A549 (cell line): ENCODE data around the gene NXN. TPM values are rescaled to one million over a fixed set of nuclear protein-coding genes. Genes with fewer than 3 reads are reported as not detected.
A peak's percentile ranks its signal among the peaks of the same experiment; 100 is the strongest.

Source experiments
- ATAC-seq, 2 experiments: fragments of 200-7000 bp in 1 of 2; fragments of >200 bp in 1 of 2; cut with Nextera tagmentation in 1 of 2; cut with Tn5 transposase in 1 of 2; 3 replicates each; pipeline versions ENCODE4 v1.8.0 to v1.9.1; 2018 to 2020; ENCODE audit warnings: mild to moderate bottlenecking in 1 of 2, moderate library complexity in 1 of 2
- CTCF ChIA-PET: fragments of 300-600 bp; sonication (Branson Sonifier 250); formaldehyde crosslinking; extraction: SDS; loops from one replicate; lab custom pipeline; 2021; ENCODE audit warnings: antibody characterized with exemption, inconsistent platforms; lab: Yijun Ruan, JAX
- POLR2A ChIA-PET: fragments of 350-600 bp; formaldehyde crosslinking; extraction: SDS; loops from one replicate; lab custom pipeline; 2021; ENCODE audit warnings: antibody characterized with exemption, inconsistent platforms; lab: Yijun Ruan, JAX
- DNase-seq, 2 experiments: peaks; one replicate each; pipeline versions ENCODE4 v3.0.0 to v3.0.0-alpha.2; 2011 to 2016; ENCODE audit warnings: low read depth in 1 of 2, low spot score in 1 of 2
- FAIRE-seq: peaks from 2 replicates; lab custom pipeline; 2011; peaks lifted over from hg19 to GRCh38; lab: Jason Lieb, UNC
- H3K27ac ChIP-seq, 2 experiments: fragments of >200 bp; sonication (Bioruptor Twin); formaldehyde crosslinking; 3 replicates each; pipeline ENCODE4 v1.5.1; 2016 to 2017
- H3K4me1 ChIP-seq: fragments of >200 bp; sonication (Bioruptor Twin); formaldehyde crosslinking; 3 replicates; pipeline ENCODE4 v1.6.1; 2016
- H3K4me2 ChIP-seq: fragments of >200 bp; sonication (Bioruptor Twin); formaldehyde crosslinking; 3 replicates; pipeline ENCODE4 v1.6.1; 2016
- H3K4me3 ChIP-seq: fragments of >200 bp; sonication (Bioruptor Twin); formaldehyde crosslinking; 3 replicates; pipeline ENCODE4 v1.5.1; 2016
- H3K9me3 ChIP-seq: fragments of >200 bp; sonication (Bioruptor Twin); formaldehyde crosslinking; 3 replicates; pipeline ENCODE4 v1.6.1; 2016
- CBX8 ChIP-seq: fragments of 200-600 bp; sonication (generic); IDR thresholded peaks from 2 replicates; pipeline ENCODE4 v1.6.1; 2016
- CEBPB ChIP-seq, 2 experiments: fragments of >200 bp in 1 of 2; sonication (Bioruptor Twin) in 1 of 2; formaldehyde crosslinking in 1 of 2; IDR thresholded peaks; 2 replicates each; pipeline ENCODE4 v1.6.1; 2012 to 2016
- CHD2 ChIP-seq: fragments of 150-350 bp; IDR thresholded peaks from 2 replicates; pipeline ENCODE4 v1.6.1; 2014; ENCODE audit warnings: low read length; ENCODE audit not compliant: partially characterized antibody
- CHD4 ChIP-seq: fragments of 200-600 bp; sonication (generic); IDR thresholded peaks from 2 replicates; pipeline ENCODE4 v1.6.1; 2016; ENCODE audit warnings: antibody characterized with exemption, mild to moderate bottlenecking, borderline replicate concordance
- EHF ChIP-seq: fragments of 250-450 bp; sonication (Bioruptor Pico); IDR thresholded peaks from 2 replicates; pipeline ENCODE4 v1.5.0; 2020; ENCODE audit warnings: mild to moderate bottlenecking
- EP300 ChIP-seq, 2 experiments: fragments of >200 bp; sonication (Bioruptor Twin); formaldehyde crosslinking; IDR thresholded peaks; 2 replicates in 1 of 2; 3 replicates in 1 of 2; pipeline ENCODE4 v1.6.1; 2016 to 2017
- ESRRA ChIP-seq: fragments of 150-350 bp; IDR thresholded peaks from 2 replicates; pipeline ENCODE4 v1.6.1; 2014; ENCODE audit warnings: mild to moderate bottlenecking, low read length, borderline replicate concordance
- FOSB ChIP-seq: fragments of 250-450 bp; sonication (Bioruptor Pico); IDR thresholded peaks from 2 replicates; pipeline ENCODE4 v1.5.0; 2020; ENCODE audit warnings: mild to moderate bottlenecking, moderate library complexity
- GATA3 ChIP-seq: IDR thresholded peaks from 2 replicates; pipeline ENCODE4 v1.6.1; 2012; ENCODE audit warnings: borderline replicate concordance
- HDAC2 ChIP-seq: fragments of 200-600 bp; sonication (generic); IDR thresholded peaks from 2 replicates; pipeline ENCODE4 v1.6.1; 2016
- HEYL ChIP-seq: fragments of 250-450 bp; sonication (Bioruptor Pico); IDR thresholded peaks from 2 replicates; pipeline ENCODE4 v1.8.0; 2021; ENCODE audit warnings: mild to moderate bottlenecking, moderate library complexity
- HOXA7 ChIP-seq: fragments of 250-450 bp; sonication (Bioruptor Pico); IDR thresholded peaks from 2 replicates; pipeline ENCODE4 v1.5.0; 2020; ENCODE audit warnings: mild to moderate bottlenecking, moderate library complexity
- HOXB13 ChIP-seq: fragments of 250-450 bp; sonication (Bioruptor Pico); IDR thresholded peaks from 2 replicates; pipeline ENCODE4 v1.5.0; 2020; ENCODE audit warnings: low read depth, mild to moderate bottlenecking, moderate library complexity
- JUN ChIP-seq, 2 experiments: fragments of >200 bp; sonication (Bioruptor Twin); formaldehyde crosslinking; IDR thresholded peaks; 2 replicates in 1 of 2; 3 replicates in 1 of 2; pipeline ENCODE4 v1.6.1; 2016 to 2017
- JUNB ChIP-seq: fragments of >200 bp; sonication (Bioruptor Twin); formaldehyde crosslinking; IDR thresholded peaks from 2 replicates; pipeline ENCODE4 v1.6.1; 2016
- KDM1A ChIP-seq: fragments of 200-600 bp; sonication (generic); IDR thresholded peaks from 2 replicates; pipeline ENCODE4 v1.6.1; 2016; ENCODE audit warnings: low read depth, mild to moderate bottlenecking
- MAFK ChIP-seq: fragments of 450-650 bp; IDR thresholded peaks from 2 replicates; pipeline ENCODE4 v1.6.1; 2014; ENCODE audit not compliant: partially characterized antibody
- MAZ ChIP-seq: fragments of 150-350 bp; IDR thresholded peaks from 2 replicates; pipeline ENCODE4 v1.6.1; 2014; ENCODE audit warnings: antibody characterized with exemption, low read depth, low read length, borderline replicate concordance
- MYC ChIP-seq: IDR thresholded peaks from 2 replicates; pipeline ENCODE4 v1.6.1; 2012; ENCODE audit warnings: mild to moderate bottlenecking, inconsistent platforms, low read length, improper control_type of control experiment, borderline replicate concordance
- NPAS2 ChIP-seq: fragments of 250-450 bp; sonication (Bioruptor Pico); IDR thresholded peaks from 2 replicates; pipeline ENCODE4 v1.8.0; 2022; ENCODE audit warnings: mild to moderate bottlenecking, moderate library complexity, borderline replicate concordance
- POLR2A ChIP-seq: IDR thresholded peaks from 2 replicates; pipeline ENCODE4 v1.6.1; 2012; ENCODE audit warnings: mild to moderate bottlenecking, low read length
- RCOR1 ChIP-seq: fragments of 150-350 bp; IDR thresholded peaks from 2 replicates; pipeline ENCODE4 v1.6.1; 2014; ENCODE audit warnings: antibody characterized with exemption, low read length, low read depth
- RFX5 ChIP-seq: fragments of 450-650 bp; IDR thresholded peaks from 2 replicates; pipeline ENCODE4 v1.7.1; 2014; ENCODE audit warnings: antibody characterized with exemption, mild to moderate bottlenecking, moderate library complexity
- SMC3 ChIP-seq: fragments of >200 bp; sonication (Bioruptor Twin); formaldehyde crosslinking; IDR thresholded peaks from 3 replicates; pipeline ENCODE4 v1.6.1; 2018; ENCODE audit warnings: inconsistent platforms
- ZC3H11A ChIP-seq: fragments of 450-650 bp; IDR thresholded peaks from 2 replicates; pipeline ENCODE4 v1.6.1; 2014; ENCODE audit warnings: antibody characterized with exemption, mild to moderate bottlenecking
- ZNF302 ChIP-seq: fragments of 250-450 bp; sonication (Bioruptor Pico); IDR thresholded peaks from 2 replicates; pipeline ENCODE4 v1.9.0; 2021; ENCODE audit warnings: inconsistent platforms, mild to moderate bottlenecking, moderate library complexity
- WGBS: methylation state at CpG from one replicate; pipeline ENCODE4 v1.1.6; 2017; ENCODE audit errors: missing lambda C conversion rate; 5-methylcytosine and 5-hydroxymethylcytosine counted together
- polyA plus RNA-seq, 4 experiments: library from polyadenylated mRNA; depleted of rRNA in 3 of 4; stranded (reverse); fragments of >200 nt; fragmentation: RNase III in 1 of 4; extraction: RNeasy Plus Mini Kit Qiagen cat#74134 plus additional on column Dnase treatment in 1 of 4; gene quantifications; 2 replicates in 3 of 4; 3 replicates in 1 of 4; pipeline ENCODE4 v1.2.3, GENCODE V29; 2011 to 2017
- TF ChIP-seq, protein P1 (sequence below): fragments of 450-650 bp; IDR thresholded peaks from 2 replicates; pipeline ENCODE4 v1.6.1; 2014; ENCODE audit warnings: antibody characterized with exemption
- TF ChIP-seq, protein P2 (sequence below): fragments of >200 bp; sonication (Bioruptor Twin); formaldehyde crosslinking; IDR thresholded peaks from 3 replicates; pipeline ENCODE4 v1.6.1; 2016
- TF ChIP-seq, protein P3 (sequence below): fragments of 200-600 bp; sonication (generic); IDR thresholded peaks from 2 replicates; pipeline ENCODE4 v1.6.1; 2016; ENCODE audit warnings: antibody characterized with exemption, mild to moderate bottlenecking, moderate library complexity
- TF ChIP-seq, protein P4 (sequence below): IDR thresholded peaks from 2 replicates; pipeline ENCODE4 v1.6.1; 2012; ENCODE audit warnings: low read depth, borderline replicate concordance
- TF ChIP-seq, protein P5 (sequence below): IDR thresholded peaks from 2 replicates; pipeline ENCODE4 v1.6.1; 2012
- TF ChIP-seq, protein P6 (sequence below): fragments of 250-450 bp; sonication (Bioruptor Pico); IDR thresholded peaks from 2 replicates; pipeline ENCODE4 v1.5.0; 2020; ENCODE audit warnings: low read depth, mild to moderate bottlenecking, moderate library complexity

NXN gene
- polyA plus RNA-seq, 2 of the 4 experiments (the other 2 are of a cell fraction): 24.6 to 31.1 TPM

DNA sequence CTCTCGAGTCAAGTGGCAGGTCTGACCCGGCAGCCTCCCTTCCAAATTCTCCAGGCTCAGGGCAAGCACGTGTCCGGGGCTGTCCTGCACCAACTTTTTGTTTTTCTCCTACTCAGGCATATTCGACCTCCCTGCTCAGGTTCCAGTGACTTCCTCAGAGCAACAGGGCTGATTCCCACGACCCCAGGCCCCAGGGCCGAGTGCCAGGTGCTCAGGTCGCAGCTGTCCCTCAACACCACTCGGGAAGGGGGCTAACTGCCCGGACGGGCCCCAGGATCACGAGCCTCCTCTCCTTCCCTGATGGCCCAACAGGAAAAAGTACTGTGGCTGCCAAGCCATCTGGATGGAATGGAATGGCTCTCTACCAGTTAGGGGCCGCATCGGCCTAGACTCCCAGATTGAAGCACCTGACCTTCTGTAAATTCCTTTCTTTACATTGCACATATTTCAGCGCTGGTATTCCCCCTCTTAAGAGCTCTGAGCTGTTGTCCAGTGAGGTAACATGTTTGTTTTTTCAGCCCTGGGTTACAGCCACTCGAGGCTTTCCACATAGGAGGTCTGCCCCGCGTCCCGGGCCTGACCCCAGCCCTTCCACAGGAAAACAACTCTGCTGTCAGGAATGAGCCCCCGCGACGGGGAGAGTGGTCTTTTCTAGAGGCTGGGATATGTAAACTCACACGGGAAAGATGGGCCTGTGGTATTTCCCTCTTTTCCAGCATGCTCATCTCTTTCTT is 25.0 kb downstream of the NXN start:
- peak overlapping the region; percentile 66 to 90 for H3K27ac ChIP-seq
- ChIA-PET CTCF (interaction anchor here (0.7 kb wide), 1 partner anchor 166 kb away, joined by 3 read pairs; no protein-coding TSS in a partner anchor), POLR2A (interaction anchor here (0.7 kb wide), 1 partner anchor 29 kb away, joined by 5 read pairs; no protein-coding TSS in a partner anchor)
- 27% methylated on average over 23 of the region's 23 CpGs for WGBS
- peak; percentile 13 for FAIRE-seq
- peaks cover 65% of the 10 kb centered on the region for H3K4me1 ChIP-seq
- H3K9me3 ChIP-seq: 0 out of 3 replicates have a peak, but pooled peaks cover 3% of the 10 kb centered on the region
- peak overlapping the region; percentile 60 for H3K4me2 ChIP-seq
- peak; percentile 87 to 90 for DNase-seq
- peak; percentile 57 to 79 for ATAC-seq
- H3K4me3 ChIP-seq: no peak overlapping the region
- TF ChIP-seq, protein P1, sequence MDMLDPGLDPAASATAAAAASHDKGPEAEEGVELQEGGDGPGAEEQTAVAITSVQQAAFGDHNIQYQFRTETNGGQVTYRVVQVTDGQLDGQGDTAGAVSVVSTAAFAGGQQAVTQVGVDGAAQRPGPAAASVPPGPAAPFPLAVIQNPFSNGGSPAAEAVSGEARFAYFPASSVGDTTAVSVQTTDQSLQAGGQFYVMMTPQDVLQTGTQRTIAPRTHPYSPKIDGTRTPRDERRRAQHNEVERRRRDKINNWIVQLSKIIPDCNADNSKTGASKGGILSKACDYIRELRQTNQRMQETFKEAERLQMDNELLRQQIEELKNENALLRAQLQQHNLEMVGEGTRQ: no peak
- TF ChIP-seq MAZ (no peak), MYC (no peak), HOXA7 (CRISPR knock-in tag) (0 out of 2 replicates have a peak, but pooled peaks have one; percentile 55), SMC3 (no peak), KDM1A (no peak), ESRRA (no peak), RFX5 (no peak), HDAC2 (no peak), NPAS2 (CRISPR knock-in tag) (no peak), JUNB (no peak), ZC3H11A (no peak), EHF (CRISPR knock-in tag) (no peak), CEBPB (IDR thresholded peaks at IDR 0.05) (peak in 1 of 2 experiments; percentile 78; a peak in 2 of 4 replicates), MAFK (no peak), HEYL (CRISPR knock-in tag) (no peak), HOXB13 (peak; percentile 31; the same call in 1 of the 2 replicates), EP300 (IDR thresholded peaks at IDR 0.05) (peak; percentile 46 to 85; a peak in 3 of 5 replicates), GATA3 (peak; percentile 68; the same call in 1 of the 2 replicates), CHD4 (no peak), FOSB (CRISPR knock-in tag) (no peak), JUN (IDR thresholded peaks at IDR 0.05) (peak in 1 of 2 experiments; percentile 43; a peak in 2 of 5 replicates), RCOR1 (no peak), CBX8 (no peak), POLR2A (no peak), CHD2 (no peak), ZNF302 (no peak)
- TF ChIP-seq, protein P2, sequence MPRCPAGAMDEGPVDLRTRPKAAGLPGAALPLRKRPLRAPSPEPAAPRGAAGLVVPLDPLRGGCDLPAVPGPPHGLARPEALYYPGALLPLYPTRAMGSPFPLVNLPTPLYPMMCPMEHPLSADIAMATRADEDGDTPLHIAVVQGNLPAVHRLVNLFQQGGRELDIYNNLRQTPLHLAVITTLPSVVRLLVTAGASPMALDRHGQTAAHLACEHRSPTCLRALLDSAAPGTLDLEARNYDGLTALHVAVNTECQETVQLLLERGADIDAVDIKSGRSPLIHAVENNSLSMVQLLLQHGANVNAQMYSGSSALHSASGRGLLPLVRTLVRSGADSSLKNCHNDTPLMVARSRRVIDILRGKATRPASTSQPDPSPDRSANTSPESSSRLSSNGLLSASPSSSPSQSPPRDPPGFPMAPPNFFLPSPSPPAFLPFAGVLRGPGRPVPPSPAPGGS: no peak
- TF ChIP-seq, protein P3, sequence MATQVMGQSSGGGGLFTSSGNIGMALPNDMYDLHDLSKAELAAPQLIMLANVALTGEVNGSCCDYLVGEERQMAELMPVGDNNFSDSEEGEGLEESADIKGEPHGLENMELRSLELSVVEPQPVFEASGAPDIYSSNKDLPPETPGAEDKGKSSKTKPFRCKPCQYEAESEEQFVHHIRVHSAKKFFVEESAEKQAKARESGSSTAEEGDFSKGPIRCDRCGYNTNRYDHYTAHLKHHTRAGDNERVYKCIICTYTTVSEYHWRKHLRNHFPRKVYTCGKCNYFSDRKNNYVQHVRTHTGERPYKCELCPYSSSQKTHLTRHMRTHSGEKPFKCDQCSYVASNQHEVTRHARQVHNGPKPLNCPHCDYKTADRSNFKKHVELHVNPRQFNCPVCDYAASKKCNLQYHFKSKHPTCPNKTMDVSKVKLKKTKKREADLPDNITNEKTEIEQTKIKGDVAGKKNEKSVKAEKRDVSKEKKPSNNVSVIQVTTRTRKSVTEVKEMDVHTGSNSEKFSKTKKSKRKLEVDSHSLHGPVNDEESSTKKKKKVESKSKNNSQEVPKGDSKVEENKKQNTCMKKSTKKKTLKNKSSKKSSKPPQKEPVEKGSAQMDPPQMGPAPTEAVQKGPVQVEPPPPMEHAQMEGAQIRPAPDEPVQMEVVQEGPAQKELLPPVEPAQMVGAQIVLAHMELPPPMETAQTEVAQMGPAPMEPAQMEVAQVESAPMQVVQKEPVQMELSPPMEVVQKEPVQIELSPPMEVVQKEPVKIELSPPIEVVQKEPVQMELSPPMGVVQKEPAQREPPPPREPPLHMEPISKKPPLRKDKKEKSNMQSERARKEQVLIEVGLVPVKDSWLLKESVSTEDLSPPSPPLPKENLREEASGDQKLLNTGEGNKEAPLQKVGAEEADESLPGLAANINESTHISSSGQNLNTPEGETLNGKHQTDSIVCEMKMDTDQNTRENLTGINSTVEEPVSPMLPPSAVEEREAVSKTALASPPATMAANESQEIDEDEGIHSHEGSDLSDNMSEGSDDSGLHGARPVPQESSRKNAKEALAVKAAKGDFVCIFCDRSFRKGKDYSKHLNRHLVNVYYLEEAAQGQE: no peak
- TF ChIP-seq, protein P4, sequence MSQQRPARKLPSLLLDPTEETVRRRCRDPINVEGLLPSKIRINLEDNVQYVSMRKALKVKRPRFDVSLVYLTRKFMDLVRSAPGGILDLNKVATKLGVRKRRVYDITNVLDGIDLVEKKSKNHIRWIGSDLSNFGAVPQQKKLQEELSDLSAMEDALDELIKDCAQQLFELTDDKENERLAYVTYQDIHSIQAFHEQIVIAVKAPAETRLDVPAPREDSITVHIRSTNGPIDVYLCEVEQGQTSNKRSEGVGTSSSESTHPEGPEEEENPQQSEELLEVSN: no peak; the same call in 1 of the 2 replicates
- TF ChIP-seq, protein P5, sequence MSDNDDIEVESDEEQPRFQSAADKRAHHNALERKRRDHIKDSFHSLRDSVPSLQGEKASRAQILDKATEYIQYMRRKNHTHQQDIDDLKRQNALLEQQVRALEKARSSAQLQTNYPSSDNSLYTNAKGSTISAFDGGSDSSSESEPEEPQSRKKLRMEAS: peak; percentile 55; the same call in 1 of the 2 replicates
- TF ChIP-seq, protein P6, sequence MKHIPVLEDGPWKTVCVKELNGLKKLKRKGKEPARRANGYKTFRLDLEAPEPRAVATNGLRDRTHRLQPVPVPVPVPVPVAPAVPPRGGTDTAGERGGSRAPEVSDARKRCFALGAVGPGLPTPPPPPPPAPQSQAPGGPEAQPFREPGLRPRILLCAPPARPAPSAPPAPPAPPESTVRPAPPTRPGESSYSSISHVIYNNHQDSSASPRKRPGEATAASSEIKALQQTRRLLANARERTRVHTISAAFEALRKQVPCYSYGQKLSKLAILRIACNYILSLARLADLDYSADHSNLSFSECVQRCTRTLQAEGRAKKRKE (CRISPR knock-in tag): 0 out of 2 replicates have a peak, but pooled peaks have one; percentile 62
